ENCODE measurements around the gene PLEKHA6.

PLEKHA6 gene

DNA sequence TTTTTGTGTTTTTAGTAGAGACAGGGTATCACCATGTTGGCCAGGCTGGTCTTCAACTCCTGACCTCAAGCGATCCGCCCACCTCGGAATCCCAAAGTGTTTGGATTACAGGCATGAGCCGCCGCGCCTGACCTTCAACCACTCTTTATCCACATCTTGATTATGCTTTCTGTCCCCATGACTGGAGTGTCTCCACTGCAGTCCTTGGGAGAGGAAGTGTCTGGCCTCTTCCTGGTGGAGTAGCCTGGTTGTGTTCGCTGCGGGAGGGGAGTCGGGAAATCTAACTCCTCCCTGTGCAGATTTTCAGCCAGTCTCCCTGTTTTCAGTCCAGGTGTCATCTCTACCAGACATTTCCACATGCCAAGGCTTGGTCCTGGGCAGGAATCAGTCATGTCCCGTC lies 173.1 kb downstream of the PLEKHA6 start:
- H3K36me3 ChIP-seq (replicated peaks; ENCODE audit: insufficient read depth, low read length): no peaks in the 10 kb centered on the region
- H3K9ac ChIP-seq (ENCODE audit: low read length): no peak overlapping the region
- no peak overlapping the region for H3K27ac ChIP-seq (ENCODE audit: low read length)
- no peak for DNase-seq
- no peaks in the 10 kb centered on the region for H3K9me2 ChIP-seq (replicated peaks; ENCODE audit: insufficient read depth, low read length)
- no peak overlapping the region for H2AFZ ChIP-seq (ENCODE audit: low read length)
- peaks cover 44% of the 10 kb centered on the region for H3K27me3 ChIP-seq (replicated peaks; ENCODE audit: insufficient read depth, low read length)
- no peaks in the 10 kb centered on the region for H3F3A ChIP-seq (ENCODE audit: insufficient read depth, low read length)
- H3K4me1 ChIP-seq (ENCODE audit: low read length): no peaks in the 10 kb centered on the region
- no peak overlapping the region for H3K4me2 ChIP-seq (ENCODE audit: low read depth, low read length)
- no peak overlapping the region for H3K4me3 ChIP-seq (ENCODE audit: low read length)
- H4K20me1 ChIP-seq (ENCODE audit: insufficient read depth, low read length): no peaks in the 10 kb centered on the region
- H3K79me2 ChIP-seq (ENCODE audit: low read length): no peaks in the 10 kb centered on the region
- TF ChIP-seq, protein P1, sequence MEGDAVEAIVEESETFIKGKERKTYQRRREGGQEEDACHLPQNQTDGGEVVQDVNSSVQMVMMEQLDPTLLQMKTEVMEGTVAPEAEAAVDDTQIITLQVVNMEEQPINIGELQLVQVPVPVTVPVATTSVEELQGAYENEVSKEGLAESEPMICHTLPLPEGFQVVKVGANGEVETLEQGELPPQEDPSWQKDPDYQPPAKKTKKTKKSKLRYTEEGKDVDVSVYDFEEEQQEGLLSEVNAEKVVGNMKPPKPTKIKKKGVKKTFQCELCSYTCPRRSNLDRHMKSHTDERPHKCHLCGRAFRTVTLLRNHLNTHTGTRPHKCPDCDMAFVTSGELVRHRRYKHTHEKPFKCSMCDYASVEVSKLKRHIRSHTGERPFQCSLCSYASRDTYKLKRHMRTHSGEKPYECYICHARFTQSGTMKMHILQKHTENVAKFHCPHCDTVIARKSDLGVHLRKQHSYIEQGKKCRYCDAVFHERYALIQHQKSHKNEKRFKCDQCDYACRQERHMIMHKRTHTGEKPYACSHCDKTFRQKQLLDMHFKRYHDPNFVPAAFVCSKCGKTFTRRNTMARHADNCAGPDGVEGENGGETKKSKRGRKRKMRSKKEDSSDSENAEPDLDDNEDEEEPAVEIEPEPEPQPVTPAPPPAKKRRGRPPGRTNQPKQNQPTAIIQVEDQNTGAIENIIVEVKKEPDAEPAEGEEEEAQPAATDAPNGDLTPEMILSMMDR (IDR thresholded peaks at IDR 0.05; ENCODE audit: low read length): no peak
- TF ChIP-seq EZH2 (optimal IDR thresholded peaks at IDR 0.05; ENCODE audit: low read depth, low read length): no peak
- no peak for TF ChIP-seq EZH2phosphoT487 (IDR thresholded peaks at IDR 0.05; ENCODE audit: low read length)
- no peaks in the 10 kb centered on the region for H3K9me3 ChIP-seq (replicated peaks; ENCODE audit: insufficient read depth, low read length)

DNA sequence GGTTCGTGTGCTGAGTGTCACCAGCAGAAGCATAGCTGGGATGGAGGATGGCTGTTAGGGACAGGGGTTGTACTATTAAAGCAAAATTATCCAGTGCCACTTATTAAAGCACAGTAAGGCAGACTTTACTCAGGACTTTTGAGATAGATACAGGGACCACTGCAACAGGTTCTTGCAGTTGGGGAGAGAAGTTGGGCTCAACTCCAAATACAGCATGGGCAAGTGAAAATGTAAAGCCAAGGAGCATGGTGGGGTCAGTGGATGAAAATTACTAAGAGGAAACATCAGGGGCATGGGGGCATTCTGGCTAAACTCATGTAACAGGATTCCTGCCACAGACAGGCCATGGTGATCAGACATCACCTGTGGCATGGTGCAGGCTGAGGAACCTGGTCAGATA lies 178.6 kb downstream of the PLEKHA6 start:
- H3K4me2 ChIP-seq (ENCODE audit: low read depth, low read length): no peak overlapping the region
- TF ChIP-seq, protein P1 (IDR thresholded peaks at IDR 0.05; ENCODE audit: low read length): no peak
- TF ChIP-seq EZH2 (optimal IDR thresholded peaks at IDR 0.05; ENCODE audit: low read depth, low read length): no peak
- TF ChIP-seq EZH2phosphoT487 (IDR thresholded peaks at IDR 0.05; ENCODE audit: low read length): no peak
- H3K9ac ChIP-seq (ENCODE audit: low read length): no peak overlapping the region
- no peaks in the 10 kb centered on the region for H3K9me3 ChIP-seq (replicated peaks; ENCODE audit: insufficient read depth, low read length)
- H4K20me1 ChIP-seq (ENCODE audit: insufficient read depth, low read length): no peaks in the 10 kb centered on the region
- no peaks in the 10 kb centered on the region for H3K36me3 ChIP-seq (replicated peaks; ENCODE audit: insufficient read depth, low read length)
- H3K79me2 ChIP-seq (ENCODE audit: low read length): no peaks in the 10 kb centered on the region
- no peaks in the 10 kb centered on the region for H3K4me1 ChIP-seq (ENCODE audit: low read length)
- H3K9me2 ChIP-seq (replicated peaks; ENCODE audit: insufficient read depth, low read length): no peaks in the 10 kb centered on the region
- no peaks in the 10 kb centered on the region for H3F3A ChIP-seq (ENCODE audit: insufficient read depth, low read length)
- DNase-seq: no peak
- H3K4me3 ChIP-seq (ENCODE audit: low read length): no peak overlapping the region
- no peak overlapping the region for H3K27ac ChIP-seq (ENCODE audit: low read length)
- H2AFZ ChIP-seq (ENCODE audit: low read length): no peak overlapping the region
- H3K27me3 ChIP-seq (replicated peaks; ENCODE audit: insufficient read depth, low read length): 0 out of 2 replicates have a peak, but pooled peaks cover 10% of the 10 kb centered on the region

DNA sequence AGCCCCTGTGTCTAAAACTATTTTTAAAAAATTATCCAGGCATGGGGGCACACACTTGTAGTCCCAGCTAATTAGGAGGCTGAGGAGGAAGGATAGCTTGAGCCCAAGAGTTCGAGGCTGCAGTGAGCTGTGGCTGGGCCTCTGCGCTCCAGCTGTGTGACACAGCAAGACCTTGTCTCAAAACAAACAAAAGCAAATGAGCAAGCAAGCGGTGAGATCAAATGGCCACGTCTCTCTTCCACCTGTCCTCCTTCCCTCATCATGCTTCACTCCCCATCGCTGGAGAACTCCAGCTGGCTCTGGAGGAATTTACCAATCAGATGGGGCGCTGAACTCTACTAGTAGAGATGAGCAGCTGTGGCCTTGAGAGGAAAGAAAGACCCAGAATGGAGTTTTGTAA lies 179.6 kb downstream of the PLEKHA6 start:
- H3K36me3 ChIP-seq (replicated peaks; ENCODE audit: insufficient read depth, low read length): no peaks in the 10 kb centered on the region
- no peaks in the 10 kb centered on the region for H3F3A ChIP-seq (ENCODE audit: insufficient read depth, low read length)
- H3K4me3 ChIP-seq (ENCODE audit: low read length): no peak overlapping the region
- no peak overlapping the region for H3K27ac ChIP-seq (ENCODE audit: low read length)
- H3K27me3 ChIP-seq (replicated peaks; ENCODE audit: insufficient read depth, low read length): peaks cover 15% of the 10 kb centered on the region; the same call in 1 of the 2 replicates
- no peaks in the 10 kb centered on the region for H3K4me1 ChIP-seq (ENCODE audit: low read length)
- no peaks in the 10 kb centered on the region for H3K9me3 ChIP-seq (replicated peaks; ENCODE audit: insufficient read depth, low read length)
- H3K9ac ChIP-seq (ENCODE audit: low read length): no peak overlapping the region
- DNase-seq: no peak
- no peaks in the 10 kb centered on the region for H4K20me1 ChIP-seq (ENCODE audit: insufficient read depth, low read length)
- TF ChIP-seq, protein P1 (IDR thresholded peaks at IDR 0.05; ENCODE audit: low read length): no peak
- TF ChIP-seq EZH2 (optimal IDR thresholded peaks at IDR 0.05; ENCODE audit: low read depth, low read length): no peak
- TF ChIP-seq EZH2phosphoT487 (IDR thresholded peaks at IDR 0.05; ENCODE audit: low read length): no peak
- no peaks in the 10 kb centered on the region for H3K9me2 ChIP-seq (replicated peaks; ENCODE audit: insufficient read depth, low read length)
- no peaks in the 10 kb centered on the region for H3K79me2 ChIP-seq (ENCODE audit: low read length)
- no peak overlapping the region for H3K4me2 ChIP-seq (ENCODE audit: low read depth, low read length)
- no peak overlapping the region for H2AFZ ChIP-seq (ENCODE audit: low read length)

All from MM.1S (cell line).